Subcutaneous adipose tissue (tissue), 4 donors: ENCODE results near the gene TMEM131L. TPM values are rescaled to one million over a fixed set of nuclear protein-coding genes. Genes with fewer than 3 reads are reported as not detected.

Experiments used
- total RNA-seq, 4 donors: library from RNA; depleted of rRNA; stranded (reverse); fragments of >200 nt; gene quantifications; one replicate each; pipeline ENCODE4 v1.1.0, GENCODE V29; 2016
- TF ChIP-seq, protein P1 (sequence below): fragments of 450-650 bp; IDR thresholded peaks from one replicate; pipeline ENCODE4 v1.5.1; 2016; ENCODE audit warnings: low read depth, mild to moderate bottlenecking, control low read depth, antibody characterized with exemption, moderate library complexity

The TMEM131L gene
- total RNA-seq, 4 donors from 2014 or later: 24.7 to 43.5 (median 34.3) TPM

GRCh38 chr4:153668647-153669046 lies 202.5 kb downstream of the TMEM131L start:
- TF ChIP-seq, protein P1, sequence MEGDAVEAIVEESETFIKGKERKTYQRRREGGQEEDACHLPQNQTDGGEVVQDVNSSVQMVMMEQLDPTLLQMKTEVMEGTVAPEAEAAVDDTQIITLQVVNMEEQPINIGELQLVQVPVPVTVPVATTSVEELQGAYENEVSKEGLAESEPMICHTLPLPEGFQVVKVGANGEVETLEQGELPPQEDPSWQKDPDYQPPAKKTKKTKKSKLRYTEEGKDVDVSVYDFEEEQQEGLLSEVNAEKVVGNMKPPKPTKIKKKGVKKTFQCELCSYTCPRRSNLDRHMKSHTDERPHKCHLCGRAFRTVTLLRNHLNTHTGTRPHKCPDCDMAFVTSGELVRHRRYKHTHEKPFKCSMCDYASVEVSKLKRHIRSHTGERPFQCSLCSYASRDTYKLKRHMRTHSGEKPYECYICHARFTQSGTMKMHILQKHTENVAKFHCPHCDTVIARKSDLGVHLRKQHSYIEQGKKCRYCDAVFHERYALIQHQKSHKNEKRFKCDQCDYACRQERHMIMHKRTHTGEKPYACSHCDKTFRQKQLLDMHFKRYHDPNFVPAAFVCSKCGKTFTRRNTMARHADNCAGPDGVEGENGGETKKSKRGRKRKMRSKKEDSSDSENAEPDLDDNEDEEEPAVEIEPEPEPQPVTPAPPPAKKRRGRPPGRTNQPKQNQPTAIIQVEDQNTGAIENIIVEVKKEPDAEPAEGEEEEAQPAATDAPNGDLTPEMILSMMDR: no peak

DNA sequence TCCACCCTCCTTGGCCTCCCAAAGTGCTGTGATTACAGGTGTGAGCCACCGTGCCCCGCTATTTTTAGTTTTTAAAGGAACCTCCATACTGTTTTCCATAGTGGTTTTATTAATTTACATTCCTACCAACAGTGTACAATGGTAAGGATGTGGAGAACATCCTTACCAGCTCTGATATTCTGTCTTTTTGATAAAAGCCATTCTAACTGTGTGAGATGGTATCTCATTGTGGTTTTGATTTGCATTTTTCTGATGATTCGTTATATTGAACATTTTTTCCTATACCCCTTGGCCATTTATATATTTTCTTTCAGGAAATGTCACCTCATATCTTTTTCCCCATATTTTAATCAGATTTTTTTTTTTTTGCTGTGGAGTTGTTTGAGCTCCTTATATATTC lies 203.7 kb downstream of the TMEM131L start:
- TF ChIP-seq, protein P1: no peak

- TF ChIP-seq, protein P1: no peak
These were observed 210.3 kb downstream of the TMEM131L start for GRCh38 chr4:153676486-153676885.

DNA sequence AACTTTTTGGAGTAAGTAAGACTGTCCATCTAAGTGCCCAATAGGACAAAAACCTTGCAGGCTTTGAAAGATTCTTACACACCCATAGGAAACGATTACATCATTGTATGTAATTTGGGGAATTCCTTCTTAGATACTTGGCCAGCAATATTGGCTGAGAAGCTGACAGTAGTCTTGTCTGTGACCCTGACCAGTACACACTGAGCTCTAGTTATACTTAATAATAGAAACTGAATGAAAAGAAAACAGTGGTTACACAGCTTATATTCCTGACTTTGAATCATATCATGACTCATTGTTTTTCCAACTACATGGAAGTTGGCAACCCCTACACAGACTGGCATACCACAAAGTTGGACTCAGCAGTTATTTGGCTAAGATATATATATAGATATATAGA lies 210.8 kb downstream of the TMEM131L start:
- TF ChIP-seq, protein P1: no peak

DNA sequence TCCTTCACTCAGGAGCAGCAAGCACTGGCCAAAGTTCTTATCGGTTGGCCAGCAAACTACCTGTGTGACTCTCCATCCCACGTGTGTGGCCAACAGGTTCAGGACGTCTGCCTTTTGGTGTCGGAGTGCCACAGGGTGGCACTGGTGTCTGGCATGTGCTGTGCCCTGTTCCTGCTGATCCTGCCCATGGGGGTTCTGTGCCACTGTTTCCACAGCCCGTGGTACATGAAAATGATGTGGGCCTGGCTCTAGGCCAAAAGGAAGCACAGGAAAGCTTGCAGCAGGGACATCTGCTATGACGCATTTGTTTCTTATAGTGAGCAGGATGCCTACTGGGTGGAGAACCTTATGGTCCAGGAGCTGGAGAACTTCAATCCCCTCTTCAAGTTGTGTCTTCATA lies 213.3 kb downstream of the TMEM131L start:
- TF ChIP-seq, protein P1: no peak

DNA sequence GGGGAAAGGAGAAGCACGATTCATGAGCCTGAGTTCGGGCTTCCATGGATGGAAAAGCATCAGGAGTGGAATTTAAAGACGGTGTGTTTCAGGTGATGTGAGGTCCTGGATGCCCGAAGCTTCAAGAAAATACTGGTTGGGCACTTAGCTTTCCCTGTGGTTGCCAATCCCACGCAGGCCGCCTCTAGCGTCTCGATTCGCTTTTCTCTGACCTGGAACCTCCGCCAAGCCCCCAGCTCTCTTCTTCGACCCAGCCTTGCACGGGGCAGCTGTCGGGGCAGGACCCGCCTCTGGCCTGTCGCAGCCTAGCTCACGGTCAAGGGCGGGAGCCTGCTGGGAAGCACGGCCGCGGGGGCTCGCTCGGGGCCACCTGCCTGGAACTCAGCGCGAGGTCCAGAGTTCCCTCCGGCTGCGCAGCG lies 217.6 kb downstream of the TMEM131L start:
- TF ChIP-seq, protein P1: no peak

DNA sequence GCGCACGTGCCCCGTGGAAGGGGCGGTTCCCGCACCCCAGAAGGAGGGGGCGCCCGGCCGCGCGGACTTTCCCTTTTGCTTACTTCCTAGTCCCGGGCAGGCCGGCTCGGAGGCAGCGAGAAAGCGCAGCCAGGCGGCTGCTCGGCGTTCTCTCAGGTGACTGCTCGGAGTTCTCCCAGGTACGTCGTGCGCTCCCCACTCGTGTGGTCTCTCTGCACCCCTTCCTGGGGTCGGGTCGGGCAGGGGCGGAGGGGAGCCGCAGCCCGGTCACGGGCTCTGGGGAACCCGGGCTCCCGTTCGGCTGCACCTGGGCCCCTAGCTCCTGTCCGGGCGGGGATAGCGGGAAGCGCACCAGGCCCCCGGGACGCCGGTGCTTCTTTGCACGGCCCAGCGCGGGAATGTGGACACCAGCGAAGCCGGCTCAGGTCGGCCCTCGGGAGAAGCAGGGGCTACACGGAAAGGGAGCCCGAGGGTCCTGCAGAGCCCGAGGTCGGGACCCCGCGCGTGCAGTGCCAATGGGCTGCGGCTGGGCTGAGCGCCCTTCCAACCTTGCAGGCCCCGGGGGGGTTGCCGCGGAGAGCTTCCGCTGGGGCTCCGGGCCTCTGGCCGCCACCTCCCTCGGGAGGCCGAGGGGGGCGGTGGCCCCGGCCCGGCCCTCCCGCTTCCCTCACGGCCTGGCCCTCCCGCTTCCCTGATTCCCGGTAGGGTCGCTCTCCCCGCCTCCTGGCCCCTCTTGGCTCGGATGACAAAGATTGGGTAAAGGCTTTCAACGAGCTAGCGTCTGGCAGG lies 218.2 kb downstream of the TMEM131L start, which contains the start of gene TLR2:
Gene TLR2 (plus strand): TSS at position 99 of the 789 bp plus-strand sequence. CDS start 18,628 bp downstream, outside the sequence.
- TF ChIP-seq, protein P1: no peak
